GM21576 (cell line): ENCODE results near the gene TLCD1.

Source experiments
- ATAC-seq: cut with Tn5 transposase; IDR thresholded peaks from one replicate; pipeline ENCODE4 v1.9.1; 2021; ENCODE audit warnings: mild to moderate bottlenecking, moderate library complexity; ENCODE audit not compliant: unreplicated experiment

Gene TLCD1, protein sequence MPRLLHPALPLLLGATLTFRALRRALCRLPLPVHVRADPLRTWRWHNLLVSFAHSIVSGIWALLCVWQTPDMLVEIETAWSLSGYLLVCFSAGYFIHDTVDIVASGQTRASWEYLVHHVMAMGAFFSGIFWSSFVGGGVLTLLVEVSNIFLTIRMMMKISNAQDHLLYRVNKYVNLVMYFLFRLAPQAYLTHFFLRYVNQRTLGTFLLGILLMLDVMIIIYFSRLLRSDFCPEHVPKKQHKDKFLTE

GRCh38 chr17:28726226-28726626, at the start of gene TLCD1:
TLCD1 (minus strand) TSS chr17:28726233; CDS start chr17:28726097, 136 bp downstream.
- peak; percentile 15 for ATAC-seq

- no peak for ATAC-seq
Measured at GRCh38 chr17:28774206-28774605, 48.2 kb upstream of the TLCD1 start.

DNA sequence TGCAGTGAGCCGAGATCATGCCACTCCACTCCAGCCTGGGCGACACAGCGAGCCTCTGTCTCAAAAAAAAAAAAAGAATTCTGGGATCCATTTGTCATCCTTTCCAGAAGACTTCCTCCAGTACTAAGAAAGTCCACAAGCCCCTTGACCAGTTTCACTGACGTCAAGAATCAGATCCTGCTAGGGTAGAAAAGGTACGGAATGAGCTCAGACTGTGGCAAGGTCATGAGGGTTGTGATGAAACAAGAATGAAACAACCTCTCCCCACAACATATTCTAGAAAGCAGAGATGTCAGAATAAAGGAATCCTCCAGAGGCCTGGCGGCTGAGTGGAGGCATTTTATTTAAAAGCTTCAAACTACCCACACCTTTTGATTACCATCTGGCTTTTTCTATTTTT, 47.7 kb upstream of the TLCD1 start:
- no peak for ATAC-seq

DNA sequence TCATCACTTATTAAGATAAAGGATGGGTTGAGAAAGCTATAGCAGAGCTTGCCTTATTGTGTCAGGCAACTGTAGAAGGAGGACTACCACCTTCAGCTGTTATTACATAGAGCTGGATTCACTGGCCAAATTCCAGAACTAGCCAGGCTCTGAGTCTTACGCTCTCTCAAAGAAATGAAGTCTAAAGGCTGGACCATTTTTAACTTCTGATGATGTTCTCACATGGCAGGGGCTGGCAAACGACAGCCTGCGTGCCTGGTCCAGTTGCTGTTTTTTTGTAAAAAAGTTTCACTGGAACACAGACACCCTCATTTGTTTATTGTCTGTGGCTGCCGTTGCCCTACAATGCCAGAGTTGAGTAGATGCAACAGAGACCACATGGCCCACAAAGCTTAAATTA, 39.0 kb upstream of the TLCD1 start:
- ATAC-seq = no peak

DNA sequence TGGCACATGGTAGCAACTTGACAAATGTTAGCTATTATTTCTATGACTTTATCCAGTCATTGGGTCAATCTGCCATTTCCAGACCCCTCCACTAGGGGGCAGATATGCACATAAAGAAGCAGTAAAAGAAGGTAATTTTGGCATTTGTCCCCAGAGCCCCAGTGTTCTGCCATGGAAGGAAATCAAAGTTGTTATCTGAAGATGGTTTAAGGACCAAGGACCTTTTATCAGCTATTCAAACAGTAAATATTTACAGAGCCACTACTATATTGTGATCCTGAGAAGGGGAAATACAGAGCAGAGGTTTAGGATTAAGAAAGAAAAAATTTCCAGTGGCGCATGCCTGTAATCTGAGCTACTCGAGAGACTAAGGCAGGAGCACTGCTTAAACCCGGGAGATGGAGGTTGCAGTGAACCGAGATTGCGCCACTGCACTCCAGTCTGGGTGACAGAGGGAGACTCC, 37.8 kb upstream of the TLCD1 start:
- ATAC-seq = no peak

- ATAC-seq = no peak
Measured at GRCh38 chr17:28763137-28763799, 37.2 kb upstream of the TLCD1 start.

DNA sequence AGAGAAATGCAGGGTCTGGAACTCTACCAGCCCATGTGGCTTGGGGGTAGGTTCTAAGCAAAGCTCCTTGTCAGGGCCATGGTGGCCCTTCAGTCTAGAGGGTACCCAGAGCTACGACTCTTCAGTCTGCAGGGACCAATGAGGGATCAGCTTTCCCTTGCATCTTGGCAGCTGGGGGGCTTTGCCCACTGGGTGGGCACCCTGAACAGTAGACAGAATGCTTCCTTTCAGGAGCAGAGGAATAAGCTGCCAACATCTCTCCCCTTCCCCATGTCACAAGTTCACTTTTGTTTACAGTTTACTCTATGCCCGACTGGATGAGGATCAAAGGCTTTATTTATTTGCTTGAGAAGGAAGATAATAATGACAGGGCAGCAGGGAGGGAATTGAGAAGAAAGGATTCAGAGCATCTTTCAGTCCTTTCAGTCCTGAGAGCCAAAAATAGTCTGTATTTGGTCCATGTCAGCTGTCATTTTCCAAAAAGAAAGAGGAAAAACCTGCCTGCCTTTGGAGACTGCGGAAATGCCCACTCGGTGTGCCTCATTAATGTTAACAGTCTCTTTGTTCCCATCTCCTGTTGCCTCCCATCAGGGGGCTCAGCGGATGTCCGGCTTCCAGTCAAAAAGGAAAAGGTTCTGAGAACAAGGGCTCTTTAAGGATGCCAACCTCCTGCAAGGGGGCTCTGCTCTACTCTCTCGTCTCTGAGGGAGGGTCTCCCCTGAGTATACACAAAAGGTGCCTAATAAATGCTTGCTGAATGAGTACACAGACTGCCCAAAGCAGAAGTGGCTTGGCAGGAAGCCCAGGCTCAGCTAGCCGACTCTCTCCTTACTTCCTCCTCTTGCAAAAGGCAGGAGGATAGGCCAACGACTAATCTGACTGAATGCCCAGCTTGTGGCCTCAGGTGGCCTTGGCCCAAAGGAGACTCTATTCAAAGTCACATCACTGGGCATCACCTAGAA, 34.8 kb upstream of the TLCD1 start:
- ATAC-seq = no peak

DNA sequence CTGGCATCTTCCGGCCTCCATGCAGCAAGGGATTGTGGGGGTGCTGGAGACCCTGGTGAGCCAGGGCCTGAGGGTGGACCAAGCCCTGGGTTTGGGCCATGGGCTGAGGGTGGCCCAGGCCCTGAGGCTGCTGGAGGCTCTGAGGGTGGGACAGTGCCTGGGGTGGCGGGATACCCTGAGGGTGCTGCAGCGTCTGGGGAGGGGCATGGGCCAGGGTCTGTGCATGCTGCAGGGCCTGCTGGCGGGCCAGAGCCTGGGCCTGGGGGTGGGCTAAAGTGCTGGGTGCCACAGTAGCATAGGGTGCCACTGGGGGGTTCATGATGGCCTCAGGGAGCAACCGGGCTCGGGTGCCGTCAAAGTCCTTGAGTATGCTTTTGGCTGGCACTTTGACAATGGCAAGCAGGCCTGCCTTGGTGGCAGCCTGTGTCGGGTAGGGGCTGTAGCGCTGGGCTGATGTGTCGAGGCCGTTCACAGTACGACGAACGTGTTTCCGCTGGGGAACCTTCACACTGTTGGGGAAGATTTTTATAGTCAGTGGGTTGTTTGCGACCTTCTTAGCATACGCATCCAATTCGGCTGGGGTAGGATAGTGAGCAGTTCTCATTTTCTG, 33.3 kb upstream of the TLCD1 start:
- ATAC-seq = no peak

GRCh38 chr17:28758411-28759121, 32.5 kb upstream of the TLCD1 start:
- ATAC-seq = no peak

- ATAC-seq = no peak
Measured at GRCh38 chr17:28756049-28756804, 30.2 kb upstream of the TLCD1 start.

- ATAC-seq = no peak
Measured at GRCh38 chr17:28755486-28755885, 29.5 kb upstream of the TLCD1 start.

- no peak for ATAC-seq
Measured at GRCh38 chr17:28751600-28752366, 25.8 kb upstream of the TLCD1 start.

- peak; percentile 64 for ATAC-seq
Measured at GRCh38 chr17:28750178-28751047, 24.4 kb upstream of the TLCD1 start.

GRCh38 chr17:28749516-28750177, 23.6 kb upstream of the TLCD1 start:
- no peak for ATAC-seq

- no peak for ATAC-seq
Measured at GRCh38 chr17:28748852-28749515, 23.0 kb upstream of the TLCD1 start.

DNA sequence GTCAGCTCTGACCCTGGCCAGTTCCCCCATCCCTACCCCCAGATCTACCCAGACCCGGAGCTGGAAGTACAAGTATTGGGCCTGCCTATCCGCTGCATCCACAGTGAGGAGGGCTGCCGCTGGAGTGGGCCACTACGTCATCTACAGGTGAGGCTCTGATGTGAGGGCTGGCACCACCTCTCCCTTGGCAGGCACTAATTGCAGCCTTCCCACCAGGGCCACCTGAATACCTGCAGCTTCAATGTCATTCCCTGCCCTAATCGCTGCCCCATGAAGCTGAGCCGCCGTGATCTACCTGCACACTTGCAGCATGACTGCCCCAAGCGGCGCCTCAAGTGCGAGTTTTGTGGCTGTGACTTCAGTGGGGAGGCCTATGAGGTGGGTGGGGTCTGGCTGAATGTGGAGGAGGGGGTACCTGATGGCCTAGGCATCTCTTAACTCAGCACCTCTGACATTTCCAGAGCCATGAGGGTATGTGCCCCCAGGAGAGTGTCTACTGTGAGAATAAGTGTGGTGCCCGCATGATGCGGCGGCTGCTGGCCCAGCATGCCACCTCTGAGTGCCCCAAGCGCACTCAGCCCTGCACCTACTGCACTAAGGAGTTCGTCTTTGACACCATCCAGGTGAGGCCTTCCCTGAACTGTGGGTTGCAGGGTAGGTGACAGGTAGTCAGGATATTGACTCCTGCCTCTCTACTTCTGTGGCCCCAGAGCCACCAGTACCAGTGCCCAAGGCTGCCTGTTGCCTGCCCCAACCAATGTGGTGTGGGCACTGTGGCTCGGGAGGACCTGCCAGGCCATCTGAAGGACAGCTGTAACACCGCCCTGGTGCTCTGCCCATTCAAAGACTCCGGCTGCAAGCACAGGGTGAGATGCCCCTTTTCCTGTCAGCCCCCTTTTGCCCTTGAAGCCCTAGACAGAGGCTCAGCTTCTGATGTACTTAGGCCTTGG, 22.0 kb upstream of the TLCD1 start:
- ATAC-seq = no peak
